HG03439 (cell line): ENCODE data around the gene EIF4E3.

Experiments
- ATAC-seq: cut with Tn5 transposase; IDR thresholded peaks from one replicate; pipeline ENCODE4 v1.9.1; 2021; ENCODE audit warnings: mild to moderate bottlenecking, moderate library complexity; ENCODE audit not compliant: unreplicated experiment

Gene EIF4E3

DNA sequence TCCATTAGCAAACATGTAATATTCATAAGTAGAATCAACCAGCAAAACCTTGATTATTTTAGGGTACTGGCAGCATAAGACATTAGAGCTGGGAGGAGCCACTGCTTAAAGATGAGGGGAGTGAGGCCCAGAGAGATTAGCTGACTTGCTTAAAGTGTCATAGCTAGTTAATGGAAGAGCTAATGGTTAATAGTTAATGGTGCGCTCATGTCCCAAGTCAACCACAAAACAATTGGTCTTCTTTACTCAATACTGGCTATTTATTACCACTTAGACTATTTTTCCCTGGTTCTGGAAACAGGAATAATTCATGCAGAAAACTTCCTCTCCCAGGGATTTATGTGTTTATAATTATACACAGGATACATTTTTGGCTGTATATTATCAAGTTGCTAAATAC is 33.1 kb downstream of the EIF4E3 start:
- ATAC-seq, result no peak

DNA sequence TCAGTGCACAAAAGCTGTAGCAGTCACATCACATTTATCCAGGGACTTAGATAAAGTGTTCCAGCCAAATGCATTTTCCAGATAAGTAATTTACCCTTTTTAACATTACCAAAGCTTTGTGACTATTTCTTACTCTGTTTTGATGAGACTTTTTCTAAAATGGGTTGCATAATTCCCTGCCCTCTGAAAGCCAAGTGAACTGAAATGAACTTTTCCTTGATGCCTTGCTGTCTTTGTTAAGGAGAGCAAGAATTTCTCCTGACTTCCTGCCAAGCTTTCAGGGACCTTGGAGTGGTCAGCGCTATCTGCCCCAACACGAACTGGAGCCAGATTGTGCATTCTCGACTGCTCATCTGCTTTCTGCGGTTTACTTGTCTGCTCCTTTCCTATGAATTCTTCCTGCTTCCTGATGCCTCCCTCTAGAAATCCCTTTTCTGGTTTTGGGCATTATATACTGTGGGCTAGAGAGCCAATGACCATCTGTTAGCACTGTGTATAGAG is 34.8 kb downstream of the EIF4E3 start:
- ATAC-seq, result no peak

- ATAC-seq, result no peak
Measured at GRCh38 chr3:71689291-71689690, 35.9 kb downstream of the EIF4E3 start.

GRCh38 chr3:71688121-71688520 is 37.1 kb downstream of the EIF4E3 start:
- ATAC-seq, result no peak

- no peak for ATAC-seq
Measured at GRCh38 chr3:71685686-71686085, 39.5 kb downstream of the EIF4E3 start.

GRCh38 chr3:71684757-71685386 is 40.3 kb downstream of the EIF4E3 start:
- ATAC-seq, result no peak

GRCh38 chr3:71684046-71684756 is 41.0 kb downstream of the EIF4E3 start:
- no peak for ATAC-seq

DNA sequence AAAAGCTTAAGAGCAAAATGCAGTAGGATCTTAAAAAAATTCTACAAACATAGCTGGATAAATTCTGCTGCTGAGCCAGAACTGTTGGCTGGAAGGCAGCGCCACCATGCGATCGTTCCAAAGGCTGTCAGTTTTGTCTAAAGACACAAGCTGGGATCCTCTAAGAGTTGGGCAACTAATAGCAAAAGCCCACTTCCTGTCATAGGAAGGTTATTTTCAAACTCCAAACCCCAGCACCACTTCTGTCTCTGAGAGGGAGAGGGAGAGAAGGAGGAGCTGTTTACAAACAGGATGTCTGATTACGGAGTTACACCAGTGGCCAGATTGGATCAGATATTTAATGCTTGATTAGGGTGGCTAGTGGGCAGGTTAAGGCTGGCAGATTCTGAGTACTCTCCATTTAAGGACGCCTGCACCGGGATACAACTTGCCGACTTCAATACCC is 44.0 kb downstream of the EIF4E3 start:
- no peak for ATAC-seq

GRCh38 chr3:71680603-71681002 is 44.6 kb downstream of the EIF4E3 start:
- ATAC-seq, result no peak

DNA sequence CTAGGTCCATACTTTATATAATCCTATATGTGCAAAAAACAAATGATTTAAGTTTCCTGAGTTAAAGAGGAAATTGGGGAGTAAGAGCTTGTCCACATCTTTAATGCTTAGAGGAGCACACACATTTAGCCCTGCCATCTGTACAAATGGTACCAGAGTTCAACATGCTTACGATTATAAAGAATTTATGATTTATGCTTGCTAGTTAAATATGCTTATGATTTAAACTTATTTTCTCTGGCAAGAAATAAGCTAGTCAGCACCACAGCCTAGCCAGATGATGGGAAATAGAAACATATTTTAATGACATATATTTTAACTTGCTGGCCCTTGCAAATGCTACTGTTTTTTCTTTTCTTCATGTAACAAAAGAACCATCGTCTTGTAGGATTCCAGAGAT is 48.3 kb downstream of the EIF4E3 start:
- ATAC-seq, result no peak

- no peak for ATAC-seq
Measured at GRCh38 chr3:71673486-71673885, 51.7 kb downstream of the EIF4E3 start.

DNA sequence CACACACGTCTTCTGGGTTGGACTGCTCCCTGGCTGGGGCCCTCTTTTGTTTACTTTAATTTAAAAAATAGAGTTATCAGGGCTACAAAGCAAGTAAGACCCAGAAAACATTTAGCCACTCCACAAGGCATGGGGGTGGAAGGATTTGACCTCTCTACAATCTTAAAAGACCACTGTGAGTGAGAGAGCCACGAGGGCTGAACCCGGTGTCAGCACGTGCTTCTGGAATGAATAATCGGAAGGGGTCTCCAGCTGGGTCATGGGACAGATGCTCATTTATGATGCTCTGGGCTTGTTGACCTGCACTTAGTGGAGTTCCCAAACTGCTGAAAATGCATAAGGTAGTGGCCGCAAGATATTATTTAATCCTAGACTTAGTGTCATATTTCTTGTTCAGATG is 52.4 kb downstream of the EIF4E3 start:
- no peak for ATAC-seq

DNA sequence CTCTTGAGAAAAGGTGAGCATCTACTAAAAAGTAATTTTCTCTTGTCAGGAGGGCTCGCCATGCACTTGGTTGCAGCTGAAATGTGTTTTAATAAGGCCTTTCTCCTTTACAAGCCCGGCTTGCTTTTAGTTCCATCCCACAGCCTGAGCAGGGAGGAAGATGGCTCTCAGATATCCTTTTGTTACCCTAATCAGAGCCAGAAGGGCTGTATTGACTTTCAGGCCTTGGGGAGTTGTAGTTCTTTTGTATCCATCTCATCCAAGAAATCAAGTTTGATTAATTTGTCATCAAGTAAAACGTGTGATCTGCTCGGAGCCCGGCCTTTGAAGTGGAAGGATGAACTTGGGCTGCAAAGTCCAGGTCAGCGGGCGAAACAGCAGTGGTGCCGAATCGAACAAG is 52.9 kb downstream of the EIF4E3 start:
- no peak for ATAC-seq

GRCh38 chr3:71671216-71671845 is 53.9 kb downstream of the EIF4E3 start:
- ATAC-seq, result no peak

DNA sequence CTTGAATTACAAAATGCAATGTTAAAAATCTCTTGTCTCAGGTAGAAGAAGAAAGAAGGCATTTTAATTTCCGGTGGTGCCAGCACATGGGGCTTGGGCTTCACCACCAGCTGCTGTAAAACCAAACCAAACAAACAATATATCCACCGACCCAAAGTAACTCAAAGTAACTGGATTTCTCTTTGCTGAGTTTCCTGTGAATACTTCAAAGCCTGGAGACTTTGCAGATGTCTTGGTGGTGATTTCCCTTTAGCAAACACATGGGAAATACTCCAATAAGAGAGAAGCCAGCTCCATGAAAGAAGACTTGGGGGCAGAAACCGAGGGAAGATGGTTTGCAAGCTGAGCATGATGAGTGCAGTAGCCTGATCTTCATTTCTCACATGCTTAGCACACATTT is 62.6 kb downstream of the EIF4E3 start:
- no peak for ATAC-seq

DNA sequence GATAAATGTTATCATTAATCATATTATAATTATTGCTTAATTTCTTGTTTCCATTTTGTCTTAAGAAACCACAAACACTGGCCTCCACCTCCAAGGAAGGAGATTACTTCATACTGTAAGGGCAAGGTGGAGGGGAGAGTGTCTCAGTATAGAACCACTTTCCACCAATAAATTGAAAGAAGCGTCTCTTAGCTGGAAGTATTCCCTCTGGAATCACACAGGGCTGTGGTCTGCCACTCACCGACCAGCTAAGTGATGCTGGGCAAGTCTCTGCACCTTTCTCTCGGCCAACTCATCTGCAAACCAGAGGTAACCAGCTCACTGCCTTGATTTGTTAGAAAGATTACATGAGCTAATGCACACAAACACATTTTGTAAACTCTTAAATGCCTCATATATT is 63.1 kb downstream of the EIF4E3 start:
- no peak for ATAC-seq

GRCh38 chr3:71659864-71660591 is 65.2 kb downstream of the EIF4E3 start:
- ATAC-seq, result no peak

DNA sequence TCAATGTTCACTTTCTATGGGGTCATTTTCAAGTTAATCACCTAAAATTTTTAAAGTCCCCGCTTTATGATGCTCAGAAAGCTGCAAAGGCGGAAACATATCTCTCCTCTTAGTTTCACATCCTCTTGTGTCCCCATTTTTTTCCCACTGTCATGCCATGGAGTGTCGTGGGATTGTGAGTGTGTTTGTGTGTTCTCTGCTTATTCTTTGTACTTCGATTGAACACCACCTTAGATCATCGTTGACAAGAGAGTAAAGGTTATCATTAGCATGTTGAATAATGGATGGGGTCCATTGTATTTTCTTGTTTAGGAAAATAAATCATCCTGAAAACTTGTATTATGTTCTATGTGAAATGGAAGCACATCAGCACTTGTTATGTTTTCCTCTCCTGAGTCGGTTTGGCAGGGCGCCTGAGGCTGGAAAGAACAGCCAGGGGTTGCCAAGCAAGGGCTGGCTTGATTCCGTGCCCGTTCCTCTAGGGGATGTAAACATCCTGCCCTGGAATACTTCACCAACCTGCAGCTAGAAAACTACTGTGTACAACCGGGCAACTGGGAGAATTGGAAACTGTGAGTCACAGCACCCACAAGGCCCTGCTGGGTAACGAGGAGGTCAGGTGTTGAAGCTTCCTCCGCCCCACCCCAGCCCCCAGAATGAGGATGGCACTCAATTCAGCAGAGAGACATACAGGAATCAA is 67.2 kb downstream of the EIF4E3 start:
- no peak for ATAC-seq

DNA sequence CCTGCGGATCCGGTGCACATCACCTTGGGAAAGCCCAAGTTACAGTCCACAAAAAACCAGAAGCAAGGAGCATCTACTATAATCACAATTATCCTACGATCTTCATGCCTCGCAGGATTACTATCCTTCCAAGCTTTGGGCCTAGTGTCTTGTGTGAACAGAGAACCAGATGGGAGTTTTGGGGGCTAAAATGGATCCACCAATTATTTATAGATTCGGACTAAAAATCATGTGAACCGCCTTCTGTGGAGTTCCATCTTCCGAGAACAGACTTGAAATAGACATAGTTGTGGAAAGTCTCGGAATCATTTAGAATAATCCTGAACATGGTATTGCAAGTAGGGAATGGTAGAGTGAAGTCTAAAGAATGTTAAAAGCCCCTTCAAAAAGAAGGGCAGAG is 70.1 kb downstream of the EIF4E3 start:
- no peak for ATAC-seq

GRCh38 chr3:71653414-71653807 is 71.8 kb downstream of the EIF4E3 start:
- no peak for ATAC-seq
